ENCODE data around the gene BTBD6.

The BTBD6 gene

DNA sequence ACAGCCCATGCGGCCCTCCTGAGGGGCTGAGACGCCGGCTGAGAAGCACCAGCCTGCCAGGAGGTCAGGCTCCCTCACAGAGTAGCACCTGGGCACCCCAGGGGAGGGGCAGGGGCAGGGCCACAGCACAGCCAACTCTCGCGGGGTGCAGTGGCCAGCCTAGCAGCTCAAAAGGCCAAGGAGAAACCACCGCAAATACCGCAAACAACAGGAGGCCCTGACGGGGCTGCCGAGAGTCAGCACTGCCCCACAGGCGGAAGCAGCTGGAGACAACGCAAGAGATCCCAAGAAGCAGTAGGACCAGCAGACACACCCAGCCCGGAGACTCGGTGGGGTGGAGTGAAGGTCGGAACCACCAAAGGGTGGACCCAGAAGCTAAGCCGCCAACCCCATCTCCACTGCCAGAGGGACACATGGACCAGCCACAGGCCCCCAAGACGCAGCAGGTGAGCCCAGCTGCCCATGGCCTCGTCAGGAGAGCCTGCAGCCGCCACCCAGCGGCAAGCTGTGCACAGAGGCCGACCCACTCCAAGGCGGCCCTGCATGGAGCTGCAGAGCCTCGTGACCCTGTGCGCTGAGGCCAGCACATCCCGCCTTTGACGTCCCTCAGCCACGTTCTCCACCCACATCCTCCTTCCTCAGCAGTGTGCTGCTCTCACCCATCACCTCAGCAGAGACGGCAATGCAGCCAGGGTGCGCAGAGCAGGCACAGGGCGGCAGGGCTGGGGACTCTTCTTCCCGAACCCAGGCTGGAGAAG, 31.7 kb upstream of the BTBD6 start:
- H3K4me3 ChIP-seq (ENCODE audit: low read length), result no peak overlapping the region
- TF ChIP-seq CTCF (conservative IDR thresholded peaks at IDR 0.05; ENCODE audit: low read length), result no peak
- no peak for DNase-seq (ENCODE audit: low read depth)

GRCh38 chr14:105217774-105218173, 30.6 kb upstream of the BTBD6 start:
- TF ChIP-seq CTCF (conservative IDR thresholded peaks at IDR 0.05; ENCODE audit: low read length), result no peak
- no peak for DNase-seq (ENCODE audit: low read depth)
- H3K4me3 ChIP-seq (ENCODE audit: low read length), result no peak overlapping the region

- no peak for TF ChIP-seq CTCF (conservative IDR thresholded peaks at IDR 0.05; ENCODE audit: low read length)
- H3K4me3 ChIP-seq (ENCODE audit: low read length), result no peak overlapping the region
- no peak for DNase-seq (ENCODE audit: low read depth)
These were observed 29.7 kb upstream of the BTBD6 start for GRCh38 chr14:105218611-105219010.

GRCh38 chr14:105219043-105219612, 29.2 kb upstream of the BTBD6 start:
- DNase-seq (ENCODE audit: low read depth), result no peak
- H3K4me3 ChIP-seq (ENCODE audit: low read length), result no peak overlapping the region
- no peak for TF ChIP-seq CTCF (conservative IDR thresholded peaks at IDR 0.05; ENCODE audit: low read length)

GRCh38 chr14:105219753-105220152, 28.6 kb upstream of the BTBD6 start:
- no peak overlapping the region for H3K4me3 ChIP-seq (ENCODE audit: low read length)
- TF ChIP-seq CTCF (conservative IDR thresholded peaks at IDR 0.05; ENCODE audit: low read length), result no peak
- no peak for DNase-seq (ENCODE audit: low read depth)

GRCh38 chr14:105220699-105221597, 27.4 kb upstream of the BTBD6 start:
- no peak for DNase-seq (ENCODE audit: low read depth)
- TF ChIP-seq CTCF (conservative IDR thresholded peaks at IDR 0.05; ENCODE audit: low read length), result no peak
- H3K4me3 ChIP-seq (ENCODE audit: low read length), result no peak overlapping the region

Data from AG10803 (cell line).